ENCODE data around the gene ABCA9. TPM values are rescaled to one million over a fixed set of nuclear protein-coding genes. Genes with fewer than 3 reads are reported as not detected.

The ABCA9 gene
- total and polyA plus RNA-seq, 9 of the 15 experiments (the other 6 are each of a cell fraction or from before 2014, with no cell fraction given) = 0.04 TPM; not detected in 8

DNA sequence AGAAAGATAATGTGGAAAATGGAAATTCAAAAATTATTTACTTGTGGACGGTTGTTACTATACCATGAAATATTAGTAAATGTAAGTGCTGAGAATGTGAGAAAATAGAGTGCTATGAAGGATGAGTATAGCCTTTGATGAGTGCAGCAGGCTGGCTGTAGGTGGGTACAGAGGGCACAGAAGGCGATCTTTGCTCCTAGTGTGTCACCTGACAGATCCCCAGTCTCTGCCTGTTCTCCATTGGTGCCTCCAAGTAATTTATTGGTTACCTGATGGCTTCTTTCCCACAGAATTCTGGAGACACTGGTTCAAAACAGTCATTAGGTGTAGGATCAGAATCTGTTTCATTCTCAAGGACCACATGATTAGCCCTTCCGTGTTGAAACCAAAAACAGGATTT, 28.9 kb downstream of the ABCA9 start:
- Histone ChIP-seq H3K79me2 (ENCODE audit: control insufficient read depth, insufficient read depth, low read length) (no peaks in the 10 kb centered on the region), H4K20me1 (replicated peaks; ENCODE audit: control insufficient read depth, insufficient read depth, low read length) (no peaks in the 10 kb centered on the region), H3K4me2 (ENCODE audit: insufficient read depth, low read length) (no peak overlapping the region), H3K9me1 (ENCODE audit: control insufficient read depth, insufficient read depth, low read length) (no peaks in the 10 kb centered on the region), H3K27ac (ENCODE audit: extremely low read depth, low read depth, low read length) (no peak overlapping the region), H2AFZ (ENCODE audit: low read depth, low read length) (peak overlapping the region; percentile 20; the same call in 1 of the 2 replicates), H3K27me3 (ENCODE audit: control insufficient read depth in 2 of 2, insufficient read depth in 2 of 2, low read length in 2 of 2) (no peaks in the 10 kb centered on the region), H3K9me3 (replicated peaks; ENCODE audit: control insufficient read depth, insufficient read depth, low read depth, low read length) (no peaks in the 10 kb centered on the region), H3K36me3 (ENCODE audit: control insufficient read depth, insufficient read depth, low read length) (no peaks in the 10 kb centered on the region), H3K4me3 (no peak overlapping the region), H3K9ac (ENCODE audit: insufficient read depth in 1 of 2, low read depth in 2 of 2, low read length in 2 of 2) (no peak overlapping the region), H3K4me1 (replicated peaks in 1 of 2; ENCODE audit: control insufficient read depth in 2 of 2, insufficient read depth in 2 of 2, low read length in 2 of 2) (peaks cover 0 to 3% of the 10 kb centered on the region in 2 experiments; a peak in 2 of 5 replicates)
- no peak for TF ChIP-seq ETV1 (tag; conservative IDR thresholded peaks at IDR 0.05; ENCODE audit: low read depth)
- TF ChIP-seq TCF7L2 (IDR thresholded peaks at IDR 0.05; ENCODE audit: low read depth, low read length) = no peak
- TF ChIP-seq BACH1 (tag; IDR thresholded peaks at IDR 0.05) = no peak
- no peak for TF ChIP-seq ZNF124 (CRISPR knock-in tag; IDR thresholded peaks at IDR 0.05)
- no peak for TF ChIP-seq NFYB (IDR thresholded peaks at IDR 0.05; ENCODE audit: extremely low read depth, insufficient read length)
- no peak for TF ChIP-seq NR2F6 (CRISPR knock-in tag; IDR thresholded peaks at IDR 0.05)
- no peak for TF ChIP-seq MED1 (CRISPR knock-in tag; IDR thresholded peaks at IDR 0.05; ENCODE audit: borderline replicate concordance)
- no peak for TF ChIP-seq ZNF407 (IDR thresholded peaks at IDR 0.05; ENCODE audit: low read depth)
- no peak for TF ChIP-seq FOS (IDR thresholded peaks at IDR 0.05; ENCODE audit: extremely low read depth, insufficient read length)
- TF ChIP-seq NFATC3 (IDR thresholded peaks at IDR 0.05) = no peak
- no peak for TF ChIP-seq DNMT1 (IDR thresholded peaks at IDR 0.05)
- no peak for TF ChIP-seq SIRT6 (IDR thresholded peaks at IDR 0.05; ENCODE audit: low read depth, low read length)
- no peak for TF ChIP-seq ZNF347 (CRISPR knock-in tag; IDR thresholded peaks at IDR 0.05; ENCODE audit: low read depth)
- no peak for TF ChIP-seq ZNF384 (IDR thresholded peaks at IDR 0.05; ENCODE audit: low read depth, low read length)
- no peak for TF ChIP-seq CBFA2T2 (conservative IDR thresholded peaks at IDR 0.05)
- no peak for TF ChIP-seq C11orf30 (IDR thresholded peaks at IDR 0.05; ENCODE audit: low read depth)
- no peak for TF ChIP-seq HNRNPL (IDR thresholded peaks at IDR 0.05; ENCODE audit: low read depth, low read length)
- no peak for TF ChIP-seq ZNF140 (CRISPR knock-in tag; IDR thresholded peaks at IDR 0.05)
- no peak for TF ChIP-seq HLTF (IDR thresholded peaks at IDR 0.05)
- 58% methylated on average over 3 of the region's 3 CpGs for WGBS (ENCODE audit: insufficient coverage, low coverage, missing lambda C conversion rate)
- in situ Hi-C loops (cut with MboI) (no loop called here), intact Hi-C loops (cut with micrococcal nuclease) (no loop called here)
- ChIA-PET POLR2A (no interaction called here), CTCF (ENCODE audit: low intra/inter-chr PET ratio) (no interaction called here)
- no TSS peak for BruUV-seq (replicated peaks)
- DNase-seq (ENCODE audit: extremely low read depth in 1 of 4, low spot score in 3 of 4) (no peak), FAIRE-seq (no peak), ATAC-seq (no peak)
